Measurements from ENCODE around the gene B3GNT8. TPM values are rescaled to one million over a fixed set of nuclear protein-coding genes. Genes with fewer than 3 reads are reported as not detected.

B3GNT8 gene
- total RNA-seq, 1 experiment from 2014 or later, result not detected

DNA sequence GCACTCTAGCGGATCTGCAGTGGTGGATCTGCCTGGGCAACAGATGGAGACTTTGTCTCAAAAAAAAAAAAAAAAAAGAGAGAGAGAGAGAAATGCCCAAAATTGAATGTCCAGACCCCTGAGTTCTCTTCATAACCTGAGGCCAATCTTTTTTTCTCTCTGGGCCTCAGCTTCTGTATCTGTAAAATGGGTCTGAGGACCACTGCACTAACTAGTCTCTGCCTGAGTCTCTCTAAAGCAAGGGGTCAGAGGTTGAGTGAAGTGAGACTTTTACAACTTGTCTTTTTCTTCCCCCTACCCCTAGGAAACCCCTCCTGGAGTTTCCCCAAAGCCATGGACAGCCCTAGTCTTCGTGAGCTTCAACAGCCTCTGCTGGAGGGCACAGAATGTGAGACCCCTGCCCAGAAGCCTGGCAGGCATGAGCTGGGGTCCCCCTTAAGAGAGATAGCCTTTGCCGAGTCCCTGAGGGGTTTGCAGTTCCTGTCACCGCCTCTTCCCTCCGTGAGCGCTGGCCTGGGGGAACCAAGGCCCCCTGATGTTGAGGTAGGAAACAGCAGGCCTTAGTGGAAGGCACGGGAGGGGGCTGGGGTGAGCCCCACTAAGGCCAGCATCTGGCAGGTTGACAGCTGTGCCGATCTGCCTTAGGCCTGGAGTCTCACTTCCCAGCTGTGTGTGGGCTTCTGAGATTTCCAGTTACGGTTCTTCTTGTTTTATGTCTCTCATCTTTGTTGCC is 49.0 kb downstream of the B3GNT8 start:
- H2AFZ ChIP-seq (ENCODE audit: low read length), result no peak overlapping the region
- H3K36me3 ChIP-seq (ENCODE audit: insufficient read depth, low read length), result no peaks in the 10 kb centered on the region
- no peak overlapping the region for H3K27ac ChIP-seq (ENCODE audit: low read length)
- peaks cover 7% of the 10 kb centered on the region for H3K4me1 ChIP-seq (ENCODE audit: low read length)
- no peaks in the 10 kb centered on the region for H3K27me3 ChIP-seq (ENCODE audit: low read length)
- peak; percentile 75 for DNase-seq
- H3K9ac ChIP-seq (ENCODE audit: low read length), result peak overlapping the region; percentile 2; the same call in 1 of the 2 replicates
- H3K4me3 ChIP-seq (ENCODE audit: low read length), result no peak overlapping the region
- H3K79me2 ChIP-seq (ENCODE audit: low read length), result no peaks in the 10 kb centered on the region
- H3K4me2 ChIP-seq (ENCODE audit: low read depth, low read length, poor library complexity, severe bottlenecking), result no peak overlapping the region
- no peaks in the 10 kb centered on the region for H4K20me1 ChIP-seq (ENCODE audit: insufficient read depth, low read depth, low read length)
- no peaks in the 10 kb centered on the region for H3K9me2 ChIP-seq (replicated peaks; ENCODE audit: insufficient read depth, low read length)
- no peaks in the 10 kb centered on the region for H3K9me3 ChIP-seq (ENCODE audit: low read length)

DNA sequence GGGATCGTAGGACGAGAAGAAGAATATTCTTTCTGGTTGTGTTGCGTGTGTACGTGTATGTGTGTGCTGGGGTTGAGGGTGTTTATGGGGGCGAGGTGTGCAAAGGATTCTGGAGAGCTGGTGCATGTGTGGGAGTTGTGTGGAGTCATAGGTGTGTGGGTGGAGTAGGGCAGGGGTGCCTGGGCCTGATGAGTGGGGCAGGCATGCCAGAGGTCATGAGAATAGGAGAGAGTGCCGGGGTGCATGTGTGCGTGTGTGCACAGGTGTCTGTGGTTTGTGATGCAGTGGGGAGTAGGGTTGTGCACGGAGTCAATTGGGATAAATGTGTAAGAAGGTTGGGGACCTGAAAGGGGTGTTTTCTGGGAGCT is 50.2 kb downstream of the B3GNT8 start:
- Histone ChIP-seq H3K4me2 (ENCODE audit: low read depth, low read length, poor library complexity, severe bottlenecking) (no peak overlapping the region), H3K9ac (ENCODE audit: low read length) (no peak overlapping the region), H3K27ac (ENCODE audit: low read length) (no peak overlapping the region)

DNA sequence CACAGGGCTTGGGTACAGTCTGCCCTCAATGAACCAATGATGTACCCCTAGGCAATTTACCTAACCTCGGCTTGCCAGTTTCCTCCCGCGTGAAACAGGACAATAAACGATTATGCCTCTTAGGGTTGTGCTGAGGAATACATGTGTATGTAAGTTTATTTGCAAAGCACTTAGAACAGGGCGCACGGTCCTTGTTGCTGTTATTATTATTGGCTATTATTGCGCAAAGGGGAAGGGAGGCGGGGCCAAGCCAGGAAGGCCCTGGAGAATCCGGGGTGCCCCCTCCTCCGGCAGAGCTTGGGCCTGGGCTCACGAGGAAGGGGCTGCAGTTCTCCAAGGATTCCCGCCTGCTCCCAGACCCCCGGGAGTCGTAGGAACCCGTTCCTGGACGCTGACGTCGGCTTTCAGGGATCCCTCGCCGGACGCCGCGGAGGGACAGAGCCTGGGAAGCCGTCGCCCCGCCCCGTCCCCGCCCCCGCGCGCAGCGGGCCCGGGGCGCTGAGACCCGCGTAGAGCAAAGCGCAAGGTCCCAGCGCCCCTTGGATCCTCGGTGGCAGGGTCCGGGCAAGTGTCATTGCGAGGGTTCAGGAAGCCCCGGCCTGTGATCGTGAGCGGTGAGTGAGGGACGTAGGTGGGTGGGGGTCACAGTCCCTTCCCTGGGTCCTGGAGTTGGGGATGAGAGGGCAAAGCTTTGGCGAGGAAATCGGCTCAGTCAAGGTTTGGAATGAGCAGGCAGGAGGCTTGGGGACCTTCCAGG is 50.8 kb downstream of the B3GNT8 start, which contains the start of gene TMEM91:
Gene TMEM91, plus strand, starts transcription at position 293 of the 757 bp plus-strand sequence. CDS start 1,777 bp downstream, outside the sequence.
- Histone ChIP-seq H3K27me3 (ENCODE audit: low read length) (no peaks in the 10 kb centered on the region), H3K4me2 (ENCODE audit: low read depth, low read length, poor library complexity, severe bottlenecking) (no peak within 1 kb of the TSS), H3K27ac (ENCODE audit: low read length) (no peak within 1 kb of the TSS), H3K9ac (ENCODE audit: low read length) (no peak within 1 kb of the TSS), H3K4me3 (ENCODE audit: low read length) (no peak within 1 kb of the TSS), H2AFZ (ENCODE audit: low read length) (no peak within 1 kb of the TSS), H3K79me2 (ENCODE audit: low read length) (no peaks in the 10 kb centered on the region), H3K4me1 (ENCODE audit: low read length) (peaks cover 7% of the 10 kb centered on the region), H3K9me3 (ENCODE audit: low read length) (no peaks in the 10 kb centered on the region), H4K20me1 (ENCODE audit: insufficient read depth, low read depth, low read length) (no peaks in the 10 kb centered on the region), H3K9me2 (replicated peaks; ENCODE audit: insufficient read depth, low read length) (no peaks in the 10 kb centered on the region), H3K36me3 (ENCODE audit: insufficient read depth, low read length) (no peaks in the 10 kb centered on the region)
- no peak for DNase-seq

More for the DNA sequence above, 50.2 kb downstream of the B3GNT8 start:
- no peak overlapping the region for H2AFZ ChIP-seq (ENCODE audit: low read length)
- no peaks in the 10 kb centered on the region for H3K27me3 ChIP-seq (ENCODE audit: low read length)
- no peaks in the 10 kb centered on the region for H3K79me2 ChIP-seq (ENCODE audit: low read length)
- H4K20me1 ChIP-seq (ENCODE audit: insufficient read depth, low read depth, low read length), result no peaks in the 10 kb centered on the region
- H3K9me2 ChIP-seq (replicated peaks; ENCODE audit: insufficient read depth, low read length), result no peaks in the 10 kb centered on the region
- H3K4me1 ChIP-seq (ENCODE audit: low read length), result peaks cover 7% of the 10 kb centered on the region
- H3K4me3 ChIP-seq (ENCODE audit: low read length), result no peak overlapping the region
- H3K9me3 ChIP-seq (ENCODE audit: low read length), result no peaks in the 10 kb centered on the region
- no peak for DNase-seq
- H3K36me3 ChIP-seq (ENCODE audit: insufficient read depth, low read length), result no peaks in the 10 kb centered on the region

Small RNA genes within 50 kb of the gene (small RNA-seq; reads per million reads assigned to genes)
- not detected for gene RF00017

Other genes starting within 250 kb of the B3GNT8 start
- gene CYP2S1, start 234.2 kb downstream of the B3GNT8 start, total RNA-seq (2014; rRNA removed; shearing (Covaris generic); ENCODE audit: low replicate concordance), result not detected in 2 replicates
- gene AXL, start 208.2 kb downstream of the B3GNT8 start, total RNA-seq (2014; rRNA removed; shearing (Covaris generic); ENCODE audit: low replicate concordance), result not detected in 2 replicates
- 99.4 and 144 TPM in 2 replicates for gene HNRNPUL1, start 163.0 kb downstream of the B3GNT8 start, total RNA-seq (2014; rRNA removed; shearing (Covaris generic); ENCODE audit: low replicate concordance)
- gene CCDC97, start 117.2 kb downstream of the B3GNT8 start, total RNA-seq (2014; rRNA removed; shearing (Covaris generic); ENCODE audit: low replicate concordance), result 15.5 and 17.3 TPM in 2 replicates
- gene TGFB1, start 73.5 kb downstream of the B3GNT8 start, total RNA-seq (2014; rRNA removed; shearing (Covaris generic); ENCODE audit: low replicate concordance), result 17.5 and 26.0 TPM in 2 replicates
- gene B9D2, start 63.2 kb downstream of the B3GNT8 start, total RNA-seq (2014; rRNA removed; shearing (Covaris generic); ENCODE audit: low replicate concordance), result 4.1 and 7.6 TPM in 2 replicates
- 1.3 and 4.9 TPM in 2 replicates for gene TMEM91, start 50.8 kb downstream of the B3GNT8 start, total RNA-seq (2014; rRNA removed; shearing (Covaris generic); ENCODE audit: low replicate concordance)
- gene EXOSC5, start 30.0 kb downstream of the B3GNT8 start, total RNA-seq (2014; rRNA removed; shearing (Covaris generic); ENCODE audit: low replicate concordance), result 67.6 and 74.7 TPM in 2 replicates
- gene BCKDHA, start 29.6 kb downstream of the B3GNT8 start, total RNA-seq (2014; rRNA removed; shearing (Covaris generic); ENCODE audit: low replicate concordance), result 112 and 116 TPM in 2 replicates
- 25.1 and 30.3 TPM in 2 replicates for gene DMAC2, start 12.5 kb upstream of the B3GNT8 start, total RNA-seq (2014; rRNA removed; shearing (Covaris generic); ENCODE audit: low replicate concordance)
- gene ERICH4, start 15.8 kb upstream of the B3GNT8 start, total RNA-seq (2014; rRNA removed; shearing (Covaris generic); ENCODE audit: low replicate concordance), result not detected in 2 replicates
- gene CEACAM21, start 148.8 kb upstream of the B3GNT8 start, total RNA-seq (2014; rRNA removed; shearing (Covaris generic); ENCODE audit: low replicate concordance), result not detected in 2 replicates
- not detected in 2 replicates for gene CEACAM4, start 199.7 kb upstream of the B3GNT8 start, total RNA-seq (2014; rRNA removed; shearing (Covaris generic); ENCODE audit: low replicate concordance)

All from Karpas-422 (cell line).